Hippocampal formation (tissue), 2 donors: ENCODE results near the gene RINT1.
"Not testable (repeated sequence)": the region's sequence is repeated elsewhere in the genome, so short reads cannot be mapped to it uniquely, and the experiment has no call there.

Source experiments
- DNase-seq, 2 donors: peaks; one replicate each; lab custom pipeline; 2025; lab: John Stamatoyannopoulos, UW

Gene RINT1

GRCh38 chr7:105532709-105533460 is 884 bp downstream of the RINT1 start:
- no peak for DNase-seq

GRCh38 chr7:105538339-105538738 is 6.3 kb downstream of the RINT1 start:
- DNase-seq: no peak

GRCh38 chr7:105559926-105560325 is 27.9 kb downstream of the RINT1 start:
- DNase-seq: no peak

- DNase-seq: no peak
These were observed 33.2 kb downstream of the RINT1 start for GRCh38 chr7:105565190-105565589.

GRCh38 chr7:105567024-105567423 is 35.0 kb downstream of the RINT1 start:
- no peak for DNase-seq

GRCh38 chr7:105567821-105568220 is 35.8 kb downstream of the RINT1 start:
- DNase-seq: no peak

GRCh38 chr7:105571891-105572290 is 39.9 kb downstream of the RINT1 start:
- no peak for DNase-seq

GRCh38 chr7:105577251-105577650 is 45.2 kb downstream of the RINT1 start:
- DNase-seq: no peak

- no peak for DNase-seq
These were observed 46.5 kb downstream of the RINT1 start for GRCh38 chr7:105578496-105578895.

- no peak for DNase-seq
These were observed 48.2 kb downstream of the RINT1 start for GRCh38 chr7:105580022-105580740.

- DNase-seq: peak; percentile 53 to 63
These were observed 49.2 kb downstream of the RINT1 start, which contains the start of gene EFCAB10 for GRCh38 chr7:105581066-105581811. EFCAB10 (minus strand) TSS chr7:105581493; CDS start chr7:105581463, 30 bp downstream.

- no peak for DNase-seq
These were observed 51.1 kb downstream of the RINT1 start for GRCh38 chr7:105583061-105583460.

GRCh38 chr7:105584165-105584564 is 52.2 kb downstream of the RINT1 start:
- DNase-seq: no peak

- DNase-seq: no peak
These were observed 54.0 kb downstream of the RINT1 start for GRCh38 chr7:105585850-105586500.

- no peak for DNase-seq
These were observed 56.1 kb downstream of the RINT1 start for GRCh38 chr7:105587909-105588635.

- DNase-seq: peak; percentile 73 to 96
These were observed 57.5 kb downstream of the RINT1 start for GRCh38 chr7:105589356-105590077.

GRCh38 chr7:105590793-105591192 is 58.8 kb downstream of the RINT1 start:
- no peak for DNase-seq

GRCh38 chr7:105591522-105591921 is 59.5 kb downstream of the RINT1 start:
- no peak for DNase-seq

- DNase-seq: no peak
These were observed 62.0 kb downstream of the RINT1 start for GRCh38 chr7:105594034-105594433.

GRCh38 chr7:105596866-105597265 is 64.9 kb downstream of the RINT1 start:
- DNase-seq: no peak

- DNase-seq: not testable (repeated sequence)
These were observed 67.1 kb downstream of the RINT1 start for GRCh38 chr7:105599080-105599479.
